ENCODE measurements around the gene NR2C2.

Gene NR2C2

DNA sequence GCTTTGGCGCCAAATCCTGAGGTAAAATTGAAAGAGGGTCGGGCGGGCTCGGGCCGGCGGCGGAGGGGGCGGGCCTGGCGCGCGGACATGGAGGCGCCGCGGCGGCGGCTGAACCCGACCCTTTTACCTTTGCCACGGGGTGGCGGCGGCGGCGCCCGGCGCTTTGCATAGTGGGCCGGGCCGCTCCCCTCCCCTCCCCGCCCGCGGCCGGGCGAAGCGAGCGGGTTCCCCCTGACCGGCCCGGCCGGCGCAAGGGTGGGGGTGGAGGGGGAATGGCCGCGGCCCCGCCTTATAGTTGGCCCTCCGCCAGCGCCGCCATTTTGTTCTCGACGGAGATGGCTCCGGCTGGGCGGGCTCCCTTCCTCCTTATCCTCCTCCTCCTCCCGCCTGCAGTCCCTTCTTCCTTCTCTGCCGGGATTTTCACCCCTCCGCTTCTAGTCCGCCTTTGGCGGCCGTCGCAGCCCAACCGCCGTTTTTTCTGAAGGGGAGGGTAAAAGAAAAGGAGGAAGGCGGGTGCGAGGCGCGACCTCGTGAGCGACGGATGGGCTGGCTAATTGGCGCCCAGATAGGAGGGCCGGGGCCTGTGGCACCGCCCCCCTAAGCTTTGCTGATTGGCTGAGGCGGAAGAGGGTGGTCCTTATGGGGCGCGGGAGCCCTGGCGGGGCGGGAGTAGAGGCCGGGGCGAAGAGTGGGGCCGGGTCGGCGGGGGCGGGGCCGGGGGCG, 664 bp downstream of the NR2C2 start:
- Histone ChIP-seq H3K9me3 (ENCODE audit: control insufficient read depth, low read length) (no peaks in the 10 kb centered on the region), H3K4me3 (ENCODE audit: low read length) (peak overlapping the region; percentile 43), H3K4me1 (ENCODE audit: control insufficient read depth, insufficient read depth, low read length) (peaks cover 22% of the 10 kb centered on the region)

DNA sequence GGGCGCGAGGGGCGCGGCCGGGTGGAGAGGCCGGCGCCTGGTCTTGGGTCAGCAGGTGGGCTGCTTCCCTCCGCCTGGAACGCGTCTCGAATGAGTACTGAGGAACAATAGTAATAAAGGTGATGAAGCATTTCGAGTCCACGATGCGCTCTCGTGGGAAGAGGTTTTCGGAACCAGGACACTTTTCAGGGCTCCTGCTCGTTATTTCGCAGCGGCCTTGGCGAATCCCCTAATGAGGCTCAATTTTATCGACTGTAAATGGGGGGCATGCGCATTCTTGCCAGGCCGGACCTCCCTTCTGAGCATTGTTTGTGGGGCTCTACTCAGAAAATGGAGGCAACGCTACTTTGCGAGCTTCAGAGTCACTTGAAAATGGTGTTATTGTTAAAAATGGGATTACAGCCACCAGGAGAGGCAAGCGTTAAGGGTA, 1.2 kb downstream of the NR2C2 start:
- no peaks in the 10 kb centered on the region for H3K9me3 ChIP-seq (ENCODE audit: control insufficient read depth, low read length)
- H3K4me3 ChIP-seq (ENCODE audit: low read length) = peak overlapping the region; percentile 65
- H3K9ac ChIP-seq (ENCODE audit: low read length) = peak overlapping the region; percentile 69
- H3K27me3 ChIP-seq (ENCODE audit: control insufficient read depth, insufficient read depth, low read length) = no peaks in the 10 kb centered on the region
- H3K4me1 ChIP-seq (ENCODE audit: control insufficient read depth, insufficient read depth, low read length) = peaks cover 21% of the 10 kb centered on the region
- no peaks in the 10 kb centered on the region for H3K36me3 ChIP-seq (ENCODE audit: control insufficient read depth, insufficient read depth, low read length)

More for the DNA sequence above, 664 bp downstream of the NR2C2 start:
- no peaks in the 10 kb centered on the region for H3K27me3 ChIP-seq (ENCODE audit: control insufficient read depth, insufficient read depth, low read length)
- no peaks in the 10 kb centered on the region for H3K36me3 ChIP-seq (ENCODE audit: control insufficient read depth, insufficient read depth, low read length)
- peak overlapping the region; percentile 89 for H3K9ac ChIP-seq (ENCODE audit: low read length)

GRCh38 chr3:14949126-14949525, 1.7 kb downstream of the NR2C2 start:
- no peaks in the 10 kb centered on the region for H3K36me3 ChIP-seq (ENCODE audit: control insufficient read depth, insufficient read depth, low read length)
- H3K4me3 ChIP-seq (ENCODE audit: low read length) = peak overlapping the region; percentile 65
- H3K4me1 ChIP-seq (ENCODE audit: control insufficient read depth, insufficient read depth, low read length) = peaks cover 16% of the 10 kb centered on the region
- peak overlapping the region; percentile 69 for H3K9ac ChIP-seq (ENCODE audit: low read length)
- H3K9me3 ChIP-seq (ENCODE audit: control insufficient read depth, low read length) = no peaks in the 10 kb centered on the region
- no peaks in the 10 kb centered on the region for H3K27me3 ChIP-seq (ENCODE audit: control insufficient read depth, insufficient read depth, low read length)

- Histone ChIP-seq H3K4me1 (ENCODE audit: control insufficient read depth, insufficient read depth, low read length) (peaks cover 16% of the 10 kb centered on the region), H3K4me3 (ENCODE audit: low read length) (no peak overlapping the region), H3K9me3 (ENCODE audit: control insufficient read depth, low read length) (no peaks in the 10 kb centered on the region), H3K36me3 (ENCODE audit: control insufficient read depth, insufficient read depth, low read length) (no peaks in the 10 kb centered on the region), H3K9ac (ENCODE audit: low read length) (no peak overlapping the region), H3K27me3 (ENCODE audit: control insufficient read depth, insufficient read depth, low read length) (no peaks in the 10 kb centered on the region)
Measured at GRCh38 chr3:14950274-14950673, 2.9 kb downstream of the NR2C2 start.

DNA sequence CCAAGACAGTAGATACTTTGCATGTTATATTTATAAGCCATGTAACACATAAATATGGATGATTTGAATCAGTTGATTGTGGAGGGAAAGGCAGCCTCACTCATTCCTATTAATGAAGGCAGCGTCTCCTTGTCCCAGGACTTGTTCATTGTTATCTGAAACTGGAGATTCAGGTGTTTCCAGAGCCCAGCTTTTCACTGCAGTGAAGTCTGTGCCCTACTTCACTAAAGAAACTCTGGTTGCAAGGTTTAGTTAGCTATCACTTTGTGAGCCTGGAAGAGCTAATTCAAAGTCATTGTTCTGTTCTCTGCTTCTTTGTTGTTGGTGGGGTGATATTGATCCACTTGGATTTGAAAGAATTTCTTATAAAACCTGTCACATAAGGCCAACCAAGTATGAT, 9.8 kb downstream of the NR2C2 start:
- Histone ChIP-seq H3K4me1 (ENCODE audit: control insufficient read depth, insufficient read depth, low read length) (peaks cover 24% of the 10 kb centered on the region), H3K9me3 (ENCODE audit: control insufficient read depth, low read length) (no peaks in the 10 kb centered on the region)

GRCh38 chr3:14957925-14958324, 10.5 kb downstream of the NR2C2 start:
- Histone ChIP-seq H3K27me3 (ENCODE audit: control insufficient read depth, insufficient read depth, low read length) (no peaks in the 10 kb centered on the region), H3K4me3 (ENCODE audit: low read length) (no peak overlapping the region), H3K4me1 (ENCODE audit: control insufficient read depth, insufficient read depth, low read length) (peaks cover 21% of the 10 kb centered on the region), H3K9ac (ENCODE audit: low read length) (no peak overlapping the region), H3K36me3 (ENCODE audit: control insufficient read depth, insufficient read depth, low read length) (no peaks in the 10 kb centered on the region), H3K9me3 (ENCODE audit: control insufficient read depth, low read length) (no peaks in the 10 kb centered on the region)

More for the DNA sequence above, 9.8 kb downstream of the NR2C2 start:
- no peak overlapping the region for H3K9ac ChIP-seq (ENCODE audit: low read length)
- no peak overlapping the region for H3K4me3 ChIP-seq (ENCODE audit: low read length)
- H3K27me3 ChIP-seq (ENCODE audit: control insufficient read depth, insufficient read depth, low read length) = no peaks in the 10 kb centered on the region
- H3K36me3 ChIP-seq (ENCODE audit: control insufficient read depth, insufficient read depth, low read length) = no peaks in the 10 kb centered on the region

GRCh38 chr3:14959359-14959943, 12.1 kb downstream of the NR2C2 start:
- H3K9ac ChIP-seq (ENCODE audit: low read length) = peak overlapping the region; percentile 8
- no peaks in the 10 kb centered on the region for H3K36me3 ChIP-seq (ENCODE audit: control insufficient read depth, insufficient read depth, low read length)
- no peak overlapping the region for H3K4me3 ChIP-seq (ENCODE audit: low read length)
- H3K27me3 ChIP-seq (ENCODE audit: control insufficient read depth, insufficient read depth, low read length) = no peaks in the 10 kb centered on the region
- H3K9me3 ChIP-seq (ENCODE audit: control insufficient read depth, low read length) = no peaks in the 10 kb centered on the region
- peaks cover 16% of the 10 kb centered on the region for H3K4me1 ChIP-seq (ENCODE audit: control insufficient read depth, insufficient read depth, low read length)

DNA sequence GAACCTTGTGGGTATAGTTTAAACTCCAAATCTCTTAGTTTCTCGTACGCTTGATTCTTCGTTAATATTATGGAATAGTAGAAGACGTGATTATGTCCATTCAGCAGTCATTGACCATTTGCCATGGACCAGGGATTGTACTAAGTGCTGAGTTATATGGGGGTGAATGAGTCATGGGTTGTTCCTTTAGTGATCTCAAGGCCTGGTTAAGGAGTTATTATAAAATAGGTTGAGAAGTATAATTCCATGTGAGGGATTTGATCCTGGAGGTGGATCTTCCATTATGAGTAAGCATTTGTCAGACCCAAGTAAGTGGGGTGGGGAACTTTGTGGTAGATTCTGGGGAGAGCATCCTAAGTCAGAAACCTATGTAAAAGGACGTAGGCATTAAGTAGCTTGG, 15.4 kb downstream of the NR2C2 start:
- no peak overlapping the region for H3K4me3 ChIP-seq (ENCODE audit: low read length)
- H3K27me3 ChIP-seq (ENCODE audit: control insufficient read depth, insufficient read depth, low read length) = no peaks in the 10 kb centered on the region
- H3K9me3 ChIP-seq (ENCODE audit: control insufficient read depth, low read length) = no peaks in the 10 kb centered on the region
- no peak overlapping the region for H3K9ac ChIP-seq (ENCODE audit: low read length)
- no peaks in the 10 kb centered on the region for H3K36me3 ChIP-seq (ENCODE audit: control insufficient read depth, insufficient read depth, low read length)
- peaks cover 3% of the 10 kb centered on the region for H3K4me1 ChIP-seq (ENCODE audit: control insufficient read depth, insufficient read depth, low read length)

- H3K9ac ChIP-seq (ENCODE audit: low read length) = no peak overlapping the region
Measured at GRCh38 chr3:14967285-14967684, 19.9 kb downstream of the NR2C2 start.

GRCh38 chr3:14969671-14970070, 22.3 kb downstream of the NR2C2 start:
- no peaks in the 10 kb centered on the region for H3K27me3 ChIP-seq (ENCODE audit: control insufficient read depth, insufficient read depth, low read length)
- H3K4me1 ChIP-seq (ENCODE audit: control insufficient read depth, insufficient read depth, low read length) = no peaks in the 10 kb centered on the region
- no peak overlapping the region for H3K9ac ChIP-seq (ENCODE audit: low read length)
- H3K4me3 ChIP-seq (ENCODE audit: low read length) = no peak overlapping the region
- no peaks in the 10 kb centered on the region for H3K36me3 ChIP-seq (ENCODE audit: control insufficient read depth, insufficient read depth, low read length)
- no peaks in the 10 kb centered on the region for H3K9me3 ChIP-seq (ENCODE audit: control insufficient read depth, low read length)

More at GRCh38 chr3:14967285-14967684, 19.9 kb downstream of the NR2C2 start:
- no peaks in the 10 kb centered on the region for H3K4me1 ChIP-seq (ENCODE audit: control insufficient read depth, insufficient read depth, low read length)
- no peaks in the 10 kb centered on the region for H3K27me3 ChIP-seq (ENCODE audit: control insufficient read depth, insufficient read depth, low read length)
- H3K9me3 ChIP-seq (ENCODE audit: control insufficient read depth, low read length) = no peaks in the 10 kb centered on the region
- no peaks in the 10 kb centered on the region for H3K36me3 ChIP-seq (ENCODE audit: control insufficient read depth, insufficient read depth, low read length)
- H3K4me3 ChIP-seq (ENCODE audit: low read length) = no peak overlapping the region

- Histone ChIP-seq H3K36me3 (ENCODE audit: control insufficient read depth, insufficient read depth, low read length) (no peaks in the 10 kb centered on the region), H3K9ac (ENCODE audit: low read length) (no peak overlapping the region), H3K9me3 (ENCODE audit: control insufficient read depth, low read length) (no peaks in the 10 kb centered on the region), H3K4me1 (ENCODE audit: control insufficient read depth, insufficient read depth, low read length) (no peaks in the 10 kb centered on the region), H3K4me3 (ENCODE audit: low read length) (no peak overlapping the region), H3K27me3 (ENCODE audit: control insufficient read depth, insufficient read depth, low read length) (no peaks in the 10 kb centered on the region)
Measured at GRCh38 chr3:14976317-14976716, 28.9 kb downstream of the NR2C2 start.

DNA sequence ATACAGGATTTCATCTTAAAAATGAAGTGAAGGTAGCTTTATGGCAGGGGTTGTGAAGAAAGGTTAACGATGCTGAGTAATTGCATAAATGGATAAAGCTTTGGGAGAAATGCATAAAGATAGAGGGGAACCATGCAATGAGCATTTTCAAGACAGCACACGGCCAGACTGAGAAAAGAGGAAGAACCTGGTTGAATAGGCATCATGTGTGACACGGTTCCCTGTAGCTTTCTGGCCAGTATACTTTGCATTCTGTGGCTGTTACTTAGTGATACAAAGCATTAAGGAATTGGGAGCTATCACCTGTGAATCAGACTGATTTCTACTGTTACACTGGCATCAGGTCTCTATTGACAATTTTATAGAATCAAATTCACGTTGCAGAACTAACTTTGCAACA, 33.3 kb downstream of the NR2C2 start:
- no peaks in the 10 kb centered on the region for H3K4me1 ChIP-seq (ENCODE audit: control insufficient read depth, insufficient read depth, low read length)
- no peaks in the 10 kb centered on the region for H3K36me3 ChIP-seq (ENCODE audit: control insufficient read depth, insufficient read depth, low read length)
- H3K9me3 ChIP-seq (ENCODE audit: control insufficient read depth, low read length) = no peaks in the 10 kb centered on the region
- no peak overlapping the region for H3K4me3 ChIP-seq (ENCODE audit: low read length)
- no peaks in the 10 kb centered on the region for H3K27me3 ChIP-seq (ENCODE audit: control insufficient read depth, insufficient read depth, low read length)
- H3K9ac ChIP-seq (ENCODE audit: low read length) = no peak overlapping the region
